Mesodermal cell (in vitro differentiated cells): ENCODE results near the gene EIF2AK3.
"Not testable (repeated sequence)": the region's sequence is repeated elsewhere in the genome, so short reads cannot be mapped to it uniquely, and the experiment has no call there.

Experiments used
- H3K27ac ChIP-seq: 2 replicates; pipeline ENCODE4 v1.7.0; 2013; ENCODE audit warnings: mild to moderate bottlenecking, low read depth, low read length, moderate library complexity; ENCODE audit not compliant: severe bottlenecking
- H3K36me3 ChIP-seq: 2 replicates; pipeline ENCODE4 v1.7.1; 2013; ENCODE audit warnings: mild to moderate bottlenecking, low read length, moderate library complexity; ENCODE audit not compliant: control insufficient read depth, insufficient read depth
- H3K4me1 ChIP-seq: one replicate; pipeline ENCODE4 v1.7.1; 2013; ENCODE audit warnings: mild to moderate bottlenecking, low read length; ENCODE audit not compliant: insufficient read depth, control insufficient read depth, poor library complexity, severe bottlenecking
- H3K4me3 ChIP-seq: 2 replicates; pipeline ENCODE4 v1.7.0; 2013; ENCODE audit warnings: low read length, control low read depth, mild to moderate bottlenecking; ENCODE audit not compliant: insufficient read depth, poor library complexity, severe bottlenecking; ENCODE audit errors: extremely low read depth
- H3K9me3 ChIP-seq: 2 replicates; pipeline ENCODE4 v1.7.1; 2013; ENCODE audit warnings: mild to moderate bottlenecking, low read length, moderate library complexity; ENCODE audit not compliant: control insufficient read depth
- WGBS, 2 experiments: methylation state at CpG; one replicate each; pipeline ENCODE4 v1.1.5; 2013; ENCODE audit warnings: missing lambda C conversion rate in 2 of 2; ENCODE audit not compliant: insufficient coverage in 2 of 2; 5-methylcytosine and 5-hydroxymethylcytosine counted together

Gene EIF2AK3

GRCh38 chr2:88568179-88568578 lies 59.1 kb downstream of the EIF2AK3 start:
- no peaks in the 10 kb centered on the region for H3K4me1 ChIP-seq
- H3K9me3 ChIP-seq: no peaks in the 10 kb centered on the region
- peaks cover 36% of the 10 kb centered on the region for H3K36me3 ChIP-seq
- WGBS, 2 experiments: 88% methylated on average over 1 of the region's 3 CpGs; no CpG with 5 or more reads in 1 of the 2 experiments
- H3K27ac ChIP-seq: no peak overlapping the region
- no peak overlapping the region for H3K4me3 ChIP-seq

GRCh38 chr2:88564402-88564801 lies 62.9 kb downstream of the EIF2AK3 start:
- H3K4me1 ChIP-seq: no peaks in the 10 kb centered on the region
- peaks cover 25% of the 10 kb centered on the region for H3K36me3 ChIP-seq
- no peaks in the 10 kb centered on the region for H3K9me3 ChIP-seq
- WGBS, 2 experiments: 83 to 100% methylated on average over 1 of the region's 2 CpGs
- no peak overlapping the region for H3K4me3 ChIP-seq
- no peak overlapping the region for H3K27ac ChIP-seq

GRCh38 chr2:88563129-88563528 lies 64.1 kb downstream of the EIF2AK3 start:
- H3K9me3 ChIP-seq: no peaks in the 10 kb centered on the region
- no peaks in the 10 kb centered on the region for H3K4me1 ChIP-seq
- 90% methylated on average over 2 of the region's 2 CpGs; no CpG with 5 or more reads in 1 of the 2 experiments for WGBS, 2 experiments
- H3K27ac ChIP-seq: no peak overlapping the region
- H3K4me3 ChIP-seq: no peak overlapping the region
- H3K36me3 ChIP-seq: peaks cover 31% of the 10 kb centered on the region

- Histone ChIP-seq H3K36me3 (peaks cover 42% of the 10 kb centered on the region), H3K4me1 (no peaks in the 10 kb centered on the region), H3K4me3 (no peak overlapping the region), H3K27ac (no peak overlapping the region), H3K9me3 (no peaks in the 10 kb centered on the region)
- WGBS, 2 experiments: 92 to 100% methylated on average over 2 to 3 of the region's 3 CpGs
Observed at GRCh38 chr2:88561646-88562388, 65.4 kb downstream of the EIF2AK3 start.

- Histone ChIP-seq H3K4me1 (no peaks in the 10 kb centered on the region), H3K4me3 (no peak overlapping the region), H3K27ac (no peak overlapping the region), H3K36me3 (peaks cover 46% of the 10 kb centered on the region), H3K9me3 (no peaks in the 10 kb centered on the region)
- WGBS, 2 experiments: 100% methylated on average over 1 of the region's 3 CpGs
Observed at GRCh38 chr2:88560619-88561307, 66.5 kb downstream of the EIF2AK3 start.

GRCh38 chr2:88557290-88557689 lies 70.0 kb downstream of the EIF2AK3 start:
- no peak overlapping the region for H3K4me3 ChIP-seq
- WGBS, 2 experiments: 86 to 100% methylated on average over 1 of the region's 1 CpG
- H3K4me1 ChIP-seq: no peaks in the 10 kb centered on the region
- H3K9me3 ChIP-seq: no peaks in the 10 kb centered on the region
- H3K36me3 ChIP-seq: peaks cover 57% of the 10 kb centered on the region
- H3K27ac ChIP-seq: no peak overlapping the region

GRCh38 chr2:88556026-88556425 lies 71.2 kb downstream of the EIF2AK3 start:
- WGBS, 2 experiments: 95% methylated on average over 6 to 7 of the region's 7 CpGs
- Histone ChIP-seq H3K27ac (no peak overlapping the region), H3K9me3 (no peaks in the 10 kb centered on the region), H3K4me3 (no peak overlapping the region), H3K4me1 (no peaks in the 10 kb centered on the region), H3K36me3 (peaks cover 48% of the 10 kb centered on the region)

GRCh38 chr2:88554189-88554588 lies 73.1 kb downstream of the EIF2AK3 start:
- 55 to 87% methylated on average over 2 to 3 of the region's 5 CpGs for WGBS, 2 experiments
- no peaks in the 10 kb centered on the region for H3K4me1 ChIP-seq
- H3K36me3 ChIP-seq: peaks cover 38% of the 10 kb centered on the region
- H3K27ac ChIP-seq: peak overlapping the region; percentile 29
- no peak overlapping the region for H3K4me3 ChIP-seq
- no peaks in the 10 kb centered on the region for H3K9me3 ChIP-seq

GRCh38 chr2:88549616-88550292 lies 77.5 kb downstream of the EIF2AK3 start:
- H3K4me1 ChIP-seq: no peaks in the 10 kb centered on the region
- peak overlapping the region; percentile 22 for H3K4me3 ChIP-seq
- no peak overlapping the region for H3K27ac ChIP-seq

GRCh38 chr2:88546291-88546690 lies 81.0 kb downstream of the EIF2AK3 start:
- not testable (repeated sequence) for H3K36me3 ChIP-seq, H3K4me3 ChIP-seq, H3K9me3 ChIP-seq, H3K27ac ChIP-seq, H3K4me1 ChIP-seq
- WGBS, 2 experiments: 76 to 100% methylated on average over 2 to 3 of the region's 4 CpGs

More at GRCh38 chr2:88549616-88550292, 77.5 kb downstream of the EIF2AK3 start:
- Histone ChIP-seq H3K9me3 (no peaks in the 10 kb centered on the region), H3K36me3 (peaks cover 8% of the 10 kb centered on the region)
- 6 to 7% methylated on average over 21 to 22 of the region's 36 CpGs for WGBS, 2 experiments
